GM18498 (cell line): ENCODE results near the gene MLH1.
"Not testable (repeated sequence)": the region's sequence is repeated elsewhere in the genome, so short reads cannot be mapped to it uniquely, and the experiment has no call there.

Experiments
- ATAC-seq: cut with Tn5 transposase; IDR thresholded peaks from one replicate; pipeline ENCODE4 v1.9.1; 2021; ENCODE audit warnings: mild to moderate bottlenecking, moderate library complexity; ENCODE audit not compliant: unreplicated experiment

MLH1 gene

DNA sequence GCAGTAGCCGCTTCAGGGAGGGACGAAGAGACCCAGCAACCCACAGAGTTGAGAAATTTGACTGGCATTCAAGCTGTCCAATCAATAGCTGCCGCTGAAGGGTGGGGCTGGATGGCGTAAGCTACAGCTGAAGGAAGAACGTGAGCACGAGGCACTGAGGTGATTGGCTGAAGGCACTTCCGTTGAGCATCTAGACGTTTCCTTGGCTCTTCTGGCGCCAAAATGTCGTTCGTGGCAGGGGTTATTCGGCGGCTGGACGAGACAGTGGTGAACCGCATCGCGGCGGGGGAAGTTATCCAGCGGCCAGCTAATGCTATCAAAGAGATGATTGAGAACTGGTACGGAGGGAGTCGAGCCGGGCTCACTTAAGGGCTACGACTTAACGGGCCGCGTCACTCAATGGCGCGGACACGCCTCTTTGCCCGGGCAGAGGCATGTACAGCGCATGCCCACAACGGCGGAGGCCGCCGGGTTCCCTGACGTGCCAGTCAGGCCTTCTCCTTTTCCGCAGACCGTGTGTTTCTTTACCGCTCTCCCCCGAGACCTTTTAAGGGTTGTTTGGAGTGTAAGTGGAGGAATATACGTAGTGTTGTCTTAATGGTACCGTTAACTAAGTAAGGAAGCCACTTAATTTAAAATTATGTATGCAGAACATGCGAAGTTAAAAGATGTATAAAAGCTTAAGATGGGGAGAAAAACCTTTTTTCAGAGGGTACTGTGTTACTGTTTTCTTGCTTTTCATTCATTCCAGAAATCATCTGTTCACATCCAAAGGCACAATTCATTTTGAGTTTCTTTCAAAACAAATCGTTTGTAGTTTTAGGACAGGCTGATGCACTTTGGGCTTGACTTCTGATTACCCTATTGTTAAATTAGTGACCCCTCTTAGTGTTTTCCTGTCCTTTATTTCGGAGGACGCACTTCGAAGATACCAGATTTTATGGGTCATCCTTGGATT, at the start of gene MLH1:
MLH1 (plus strand) TSS at position 193 of the 958 bp plus-strand sequence; CDS start at position 223, 30 bp downstream.
- ATAC-seq: peak; percentile 92

DNA sequence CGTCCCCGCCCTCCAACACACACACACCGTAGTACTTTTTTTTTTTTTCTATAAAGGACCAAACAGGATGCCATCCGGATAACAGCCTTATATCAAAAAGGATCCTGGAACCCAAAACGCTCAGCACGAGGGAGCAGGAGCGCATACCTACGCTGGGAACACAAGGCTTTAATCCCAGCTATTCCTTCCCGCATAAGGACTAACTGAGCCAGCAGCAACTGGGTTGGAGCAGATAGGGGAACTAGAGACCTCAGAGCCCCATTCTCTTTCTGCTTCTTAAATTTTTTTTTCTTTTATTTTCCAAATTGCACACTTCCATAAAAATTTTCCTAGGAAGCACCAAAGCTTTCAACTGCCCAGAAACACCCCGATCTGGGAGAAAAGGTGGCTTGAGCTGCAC, 49.7 kb upstream of the MLH1 start:
- no peak for ATAC-seq

DNA sequence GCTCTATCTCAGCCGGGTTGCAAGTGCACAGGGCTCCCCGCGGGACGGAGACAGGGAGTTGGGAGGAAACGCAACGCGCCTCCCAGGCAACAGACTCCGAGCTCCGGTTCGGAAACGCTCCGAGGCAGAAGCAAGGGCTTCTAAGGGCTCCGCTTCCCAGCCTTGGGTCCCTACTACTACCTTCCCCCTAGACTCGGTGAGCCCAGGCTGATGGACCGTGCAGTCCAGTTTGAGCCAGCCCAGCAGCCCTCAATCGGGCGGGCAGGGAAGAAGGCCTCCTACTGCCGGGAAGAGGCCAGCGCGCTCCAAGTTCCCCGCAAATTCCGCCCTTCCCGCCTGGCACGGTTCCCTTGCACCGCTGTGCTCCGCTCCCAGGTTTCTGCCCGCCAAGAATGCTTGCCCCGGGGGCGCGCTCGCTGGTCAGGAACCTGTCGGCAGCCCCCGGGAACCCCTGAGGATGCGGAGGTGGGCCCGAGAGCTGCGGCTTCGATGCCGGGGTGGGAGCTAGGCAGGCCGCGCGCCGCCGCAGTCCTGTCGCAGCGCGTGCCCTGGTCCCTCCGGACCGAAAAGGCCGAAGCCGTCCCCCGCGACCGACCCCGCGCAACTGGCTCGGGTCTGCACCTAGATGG, 49.2 kb upstream of the MLH1 start:
- peak; percentile 63 for ATAC-seq

DNA sequence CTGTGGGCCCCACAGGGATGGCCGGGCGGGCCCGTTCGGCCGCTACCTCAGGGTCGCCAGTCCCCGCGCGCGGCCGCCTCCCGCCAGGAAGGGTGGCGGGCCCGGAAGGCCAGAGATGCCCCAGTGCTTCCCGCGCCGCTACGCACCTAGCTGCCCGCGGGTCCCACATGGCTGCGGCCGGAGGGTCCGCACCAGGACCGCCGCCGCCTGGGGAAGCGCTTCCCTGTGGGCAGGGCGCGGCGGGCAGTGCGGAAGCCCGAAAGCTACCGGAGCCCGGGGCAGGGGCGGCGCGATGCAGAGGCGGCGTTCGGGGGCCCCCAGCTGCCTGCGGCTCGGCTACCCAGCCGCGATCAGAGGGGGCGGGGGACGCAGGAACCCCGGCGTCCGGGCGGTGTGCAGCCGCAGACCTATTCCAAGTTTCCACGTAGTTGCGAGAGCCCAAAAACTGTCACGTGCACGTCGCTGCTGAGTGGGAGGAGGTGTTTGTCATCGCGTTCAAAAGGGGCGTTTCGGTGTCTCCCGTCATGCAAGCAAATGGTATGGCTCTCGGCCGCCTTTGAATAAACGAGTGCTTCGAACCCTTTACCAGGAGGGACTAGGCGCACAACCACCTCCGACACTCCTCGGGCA, 48.6 kb upstream of the MLH1 start, which contains the start of gene TRANK1:
TRANK1 (minus strand) TSS at position 414 of the 630 bp plus-strand sequence; CDS start at position 169, 245 bp downstream.
- peak; percentile 74 for ATAC-seq

DNA sequence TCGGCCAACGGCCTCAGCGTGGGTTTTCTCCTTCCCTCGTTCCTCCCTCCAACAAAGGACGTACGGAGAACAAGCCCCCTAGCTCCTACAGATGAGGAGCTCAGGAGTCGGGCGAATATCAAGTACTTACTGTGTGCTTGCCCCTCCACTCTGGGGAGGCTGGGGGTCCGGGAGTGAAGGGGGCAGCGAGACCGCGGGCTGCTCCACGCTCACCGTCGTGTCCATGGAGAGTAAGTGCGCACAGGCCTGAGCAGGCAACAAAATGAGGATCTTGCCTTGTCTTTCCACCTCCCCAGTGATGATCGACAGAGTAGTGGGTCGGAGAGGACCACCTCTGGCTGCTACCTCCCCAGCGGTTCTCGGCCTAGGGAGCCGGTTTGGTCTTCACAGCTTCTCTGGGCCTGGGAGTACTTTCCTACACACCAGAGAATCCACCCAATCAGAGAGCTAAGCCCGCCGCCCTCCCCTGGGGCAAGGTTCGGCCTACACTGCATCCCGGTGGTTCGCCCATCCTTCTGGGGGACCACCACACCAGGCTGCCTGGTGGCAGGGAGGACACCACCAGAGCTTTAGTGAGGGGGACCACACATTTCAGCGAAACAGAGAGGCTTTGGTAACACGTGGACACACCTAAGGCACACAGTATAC, 47.9 kb upstream of the MLH1 start:
- ATAC-seq: no peak

DNA sequence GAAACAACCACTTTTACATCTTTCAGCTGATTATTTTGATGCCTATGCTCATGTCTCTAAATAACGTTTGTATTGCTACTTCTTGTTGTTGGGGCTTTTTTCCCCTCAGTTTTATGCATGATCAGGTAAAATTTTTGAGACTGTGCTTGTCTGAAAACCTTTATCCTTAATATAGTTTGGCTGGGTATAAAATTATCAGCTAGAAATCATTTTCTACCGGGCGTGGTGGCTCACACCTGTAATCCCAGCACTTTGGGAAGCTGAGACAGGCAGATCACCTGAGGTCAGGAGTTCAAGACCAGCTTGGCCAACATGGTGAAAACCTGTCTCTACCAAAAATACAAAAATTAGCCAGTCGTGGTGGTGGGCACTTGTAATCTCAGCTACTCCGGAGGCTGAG, 45.5 kb upstream of the MLH1 start:
- not testable (repeated sequence) for ATAC-seq

DNA sequence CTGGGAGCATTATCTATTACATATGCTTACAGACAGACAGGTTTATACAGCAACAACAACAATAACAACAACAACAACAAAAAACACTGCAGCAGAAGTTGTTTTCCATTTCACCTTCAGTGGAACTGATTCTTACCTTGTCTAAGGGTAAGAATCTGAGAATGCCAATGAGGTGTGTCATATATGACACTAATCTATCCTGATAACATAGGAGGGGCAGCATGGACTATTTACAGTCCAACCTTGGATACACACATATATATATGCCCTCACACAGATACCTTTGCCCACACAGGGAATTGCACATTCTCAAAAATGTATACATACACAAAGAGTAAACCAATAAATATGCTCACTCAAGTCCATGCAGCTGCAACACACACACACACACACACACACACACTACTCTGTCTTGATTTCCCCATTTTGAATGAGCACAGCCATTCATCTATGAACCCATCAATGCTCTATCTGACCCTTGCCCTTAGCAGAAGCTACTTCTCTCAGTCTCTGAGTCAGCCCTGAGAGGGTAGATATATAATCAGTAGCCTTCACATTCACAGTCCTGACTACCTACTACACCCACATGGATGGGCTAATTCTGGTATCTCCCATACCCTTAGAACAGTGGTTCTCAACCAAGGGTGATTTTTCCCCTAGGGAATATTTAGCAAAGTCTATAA, 38.7 kb upstream of the MLH1 start:
- ATAC-seq: no peak

DNA sequence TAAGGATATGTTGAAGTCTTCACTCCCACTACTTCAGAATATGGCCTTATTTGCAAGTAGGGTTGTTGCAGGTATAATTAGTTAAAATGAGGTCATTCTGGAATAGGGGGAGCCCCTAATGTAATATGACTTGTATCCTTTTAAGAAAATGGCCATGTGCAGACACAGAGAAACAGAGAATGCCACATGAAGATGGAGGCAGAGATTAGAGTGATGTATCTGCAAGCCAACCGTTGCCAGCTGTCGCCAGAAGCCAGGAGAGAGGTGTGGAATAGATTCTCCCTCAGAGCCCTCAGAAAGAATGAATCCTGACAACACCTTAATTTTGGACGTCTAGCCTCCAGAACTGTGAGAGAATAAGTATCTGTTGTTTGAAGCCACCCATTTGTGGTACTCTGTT, 37.2 kb upstream of the MLH1 start:
- no peak for ATAC-seq

DNA sequence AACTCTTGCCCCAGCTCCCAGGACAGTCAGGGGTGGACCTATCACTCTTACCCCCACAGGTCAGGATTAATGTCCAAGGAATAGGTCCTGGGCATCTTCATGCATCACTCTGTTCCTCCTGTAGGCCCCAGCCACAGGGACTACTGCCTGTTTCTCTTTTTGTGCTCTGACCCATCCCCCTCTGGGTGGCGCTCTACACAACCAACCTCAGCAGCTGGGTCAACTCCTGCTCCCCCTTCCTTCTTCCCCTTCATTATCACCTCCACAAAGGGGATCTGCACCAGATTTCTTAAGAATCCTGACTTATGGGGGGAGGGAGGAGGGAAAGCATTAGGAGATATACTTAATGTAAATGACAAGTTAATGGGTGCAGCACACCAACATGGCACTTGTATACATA, 36.3 kb upstream of the MLH1 start:
- no peak for ATAC-seq

DNA sequence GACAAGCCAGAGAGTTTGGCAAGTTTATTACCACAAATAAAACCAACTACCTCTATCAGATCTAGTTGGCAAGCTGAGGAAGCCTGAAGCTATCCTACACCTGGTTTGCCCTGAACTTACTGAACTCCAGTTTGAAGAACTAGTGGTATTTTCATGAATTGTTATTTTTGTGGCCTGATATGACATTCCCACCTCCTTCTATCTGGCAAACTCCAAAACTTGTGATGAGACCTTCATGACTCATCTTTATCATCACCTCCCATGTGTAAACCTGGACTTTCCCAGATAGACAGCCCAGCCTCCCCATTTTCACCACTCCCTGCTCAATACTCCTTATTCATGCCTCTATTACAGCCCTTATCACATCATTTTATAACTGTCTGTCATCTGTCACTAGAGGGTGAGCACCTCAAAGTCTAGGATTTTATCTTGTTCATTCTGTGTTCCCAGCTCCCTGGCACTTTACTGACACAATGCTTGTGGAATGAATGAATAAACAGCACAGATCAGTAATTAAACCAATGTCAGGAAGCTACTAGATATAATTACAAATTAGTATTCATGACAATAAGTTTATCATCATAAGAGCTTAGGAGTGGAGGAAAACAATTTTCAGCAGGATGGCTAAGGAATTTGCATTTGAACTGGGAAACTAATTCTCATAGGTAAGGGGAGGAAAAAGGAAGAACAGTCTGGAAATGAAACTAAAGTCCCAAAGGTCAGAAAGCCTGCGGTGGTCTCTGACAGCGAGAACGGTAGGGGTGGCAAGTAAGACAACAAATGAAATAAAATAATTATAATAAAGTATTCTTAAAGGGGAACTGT, 35.2 kb upstream of the MLH1 start:
- ATAC-seq: peak; percentile 10

DNA sequence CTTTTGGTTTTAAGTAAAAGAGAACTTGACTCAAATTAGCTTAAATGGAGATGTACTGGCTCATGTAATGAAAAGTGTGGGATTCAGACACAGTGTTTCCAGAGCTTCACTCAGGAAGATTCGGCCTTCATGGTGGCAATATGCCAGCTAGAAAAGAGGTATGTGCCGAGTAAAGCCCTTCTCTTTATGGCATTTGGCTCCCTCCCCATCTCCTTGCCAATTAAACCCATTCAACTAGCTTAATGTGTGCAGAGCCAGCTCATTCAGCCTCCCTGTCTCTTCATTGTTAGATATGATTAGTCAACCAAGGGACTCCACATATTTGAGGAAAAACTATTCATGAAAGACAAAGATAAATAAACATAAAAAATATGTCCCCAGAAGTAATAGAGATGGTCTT, 33.5 kb upstream of the MLH1 start:
- no peak for ATAC-seq

DNA sequence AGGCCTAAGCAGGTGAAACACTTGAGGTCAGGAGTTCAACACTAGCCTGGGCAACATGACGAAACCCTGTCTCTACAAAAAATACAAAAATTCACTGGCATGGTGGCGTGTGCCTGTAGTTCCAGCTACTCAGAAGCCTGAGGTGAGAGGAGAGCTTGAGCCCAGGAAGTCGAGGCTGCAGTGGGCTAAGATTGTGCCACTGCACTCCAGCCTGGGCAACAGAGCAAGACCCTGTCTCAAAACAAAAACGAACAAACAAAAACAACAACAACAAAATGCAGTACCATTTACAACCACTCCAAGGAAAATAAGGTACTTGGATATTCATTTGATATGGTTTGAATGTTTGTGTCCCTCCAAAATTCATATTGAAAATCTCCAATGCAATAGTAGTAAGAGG, 32.8 kb upstream of the MLH1 start:
- no peak for ATAC-seq

DNA sequence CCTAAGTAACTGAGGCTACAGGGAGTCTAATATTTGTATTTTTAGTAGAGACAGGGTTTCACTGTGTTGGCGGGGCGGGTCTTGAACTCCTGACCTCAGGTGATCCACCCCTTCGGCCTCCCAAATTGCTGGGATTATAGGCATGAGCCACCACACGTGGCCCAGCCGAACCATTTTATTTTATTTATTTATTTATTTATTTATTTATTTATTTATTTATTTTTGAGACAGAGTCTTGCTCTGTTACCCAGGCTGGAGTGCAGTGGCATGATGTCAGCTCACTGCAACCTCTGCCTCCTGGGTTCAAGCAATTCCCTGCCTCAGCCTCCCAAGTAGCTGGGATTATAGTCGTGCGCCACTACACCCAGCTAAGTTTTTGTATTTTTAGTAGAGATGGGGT, 30.3 kb upstream of the MLH1 start:
- ATAC-seq: not testable (repeated sequence)

DNA sequence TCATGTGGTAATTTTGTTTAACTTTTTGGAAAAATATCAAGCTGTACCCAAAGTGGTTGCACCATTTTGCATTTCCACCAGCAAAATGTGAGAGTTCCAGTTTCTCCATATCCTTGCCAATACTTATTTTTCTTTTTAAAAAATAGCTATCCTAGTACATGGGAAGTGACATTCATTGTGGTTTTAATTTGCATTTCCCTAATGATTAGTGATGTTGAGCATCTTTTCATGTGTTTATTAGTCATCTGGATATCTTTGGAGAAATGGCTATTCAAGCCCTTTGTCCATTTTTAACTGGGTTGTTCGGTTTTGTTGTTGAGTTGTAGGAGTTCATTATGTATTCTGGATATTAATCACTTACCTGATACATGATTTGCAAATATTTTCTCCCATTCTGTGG, 29.0 kb upstream of the MLH1 start:
- no peak for ATAC-seq

DNA sequence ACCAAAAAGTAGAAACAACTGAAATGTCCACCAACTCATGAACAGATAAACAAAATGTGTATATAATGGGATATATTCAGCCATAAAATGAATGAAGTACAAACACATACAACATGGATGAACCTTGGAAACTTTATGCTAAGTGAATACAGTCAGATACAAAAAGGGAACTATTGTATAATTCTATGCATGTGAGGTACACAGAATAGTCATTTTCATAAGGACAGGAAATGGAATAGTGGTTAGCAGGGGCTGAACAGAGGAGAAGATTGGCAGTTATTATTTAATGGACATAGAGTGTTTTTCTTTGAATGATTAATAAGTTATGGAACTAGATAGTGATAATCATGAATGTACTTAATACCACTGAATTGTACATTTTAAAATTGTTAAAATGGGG, 28.5 kb upstream of the MLH1 start:
- peak; percentile 56 for ATAC-seq

DNA sequence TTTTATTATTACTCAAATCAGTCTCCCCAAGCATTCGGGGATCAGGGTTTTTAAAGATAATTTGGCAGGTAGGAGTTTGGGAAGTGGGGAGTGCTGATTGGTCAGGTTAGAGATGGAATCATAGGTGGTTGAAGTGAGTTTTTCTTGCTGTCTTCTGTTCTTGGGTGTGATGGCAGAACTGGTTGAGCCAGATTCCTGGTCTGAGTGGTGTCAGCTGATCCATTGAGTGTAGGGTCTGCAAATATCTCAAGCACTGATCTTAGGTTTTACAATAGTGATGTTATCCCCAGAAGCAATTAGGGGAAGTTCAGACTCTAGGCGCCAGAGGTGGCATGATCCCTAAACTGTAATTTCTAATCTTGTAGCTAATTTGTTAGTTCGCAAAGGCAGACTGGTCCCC, 27.9 kb upstream of the MLH1 start:
- ATAC-seq: no peak

DNA sequence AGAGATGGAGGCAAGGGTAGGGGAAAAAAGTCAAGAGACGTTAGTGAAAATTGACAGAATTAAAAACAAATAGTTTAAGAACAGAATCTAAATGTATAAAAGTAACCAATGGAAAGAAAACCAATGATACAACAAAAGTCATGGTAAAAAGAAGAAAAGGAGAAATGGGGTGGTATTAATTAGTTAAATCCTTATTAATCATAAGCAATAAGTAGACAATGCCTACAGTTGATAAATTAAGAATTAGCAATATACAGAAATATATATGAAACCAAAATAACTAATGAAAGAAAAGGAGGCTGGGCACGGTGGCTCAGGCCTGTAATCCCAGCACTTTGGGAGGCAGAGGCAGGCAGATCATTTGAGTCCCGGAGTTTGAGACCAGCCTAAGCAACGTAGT, 24.2 kb upstream of the MLH1 start:
- no peak for ATAC-seq

DNA sequence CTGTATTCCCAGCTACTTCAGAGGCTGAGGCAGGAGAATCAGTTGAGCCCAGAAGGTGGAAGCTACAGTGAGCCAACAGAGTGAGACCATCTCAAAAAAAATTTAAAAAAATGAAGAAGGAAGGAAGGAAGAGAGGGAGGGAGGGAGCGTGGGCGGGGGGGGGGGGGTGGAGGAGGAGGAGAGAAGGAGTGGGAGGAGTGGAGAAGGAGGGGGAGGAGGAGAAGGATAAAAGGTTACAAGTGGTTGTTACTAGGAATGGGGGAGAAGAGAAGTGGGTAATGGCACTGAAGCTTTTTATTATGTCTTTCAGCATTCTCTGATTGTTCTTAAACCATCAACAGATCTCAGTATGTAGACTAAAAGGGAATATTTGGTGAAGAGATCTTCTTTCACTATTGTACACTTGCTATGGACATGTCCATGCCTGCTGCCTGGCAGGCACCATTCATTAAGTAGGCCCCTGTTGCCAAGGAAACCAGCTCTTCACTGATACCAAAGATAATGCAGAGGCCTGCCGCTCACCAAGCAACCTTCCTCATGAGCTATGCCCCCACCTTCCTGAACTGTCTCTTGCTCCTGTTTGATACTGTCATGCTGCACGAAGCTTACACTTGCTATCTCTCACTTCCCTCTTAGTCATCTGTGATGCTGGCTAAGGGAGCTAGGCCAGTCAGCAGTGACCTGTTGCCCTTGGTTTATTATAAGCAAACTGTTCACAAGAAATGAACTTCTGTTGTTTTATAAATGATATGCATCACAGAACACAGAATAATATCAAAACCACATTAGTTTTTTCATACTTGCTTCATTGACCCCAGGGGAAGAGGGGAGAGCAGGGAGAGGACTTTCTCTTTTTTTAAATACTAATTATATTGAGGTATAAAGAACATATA, 23.5 kb upstream of the MLH1 start:
- peak; percentile 100 for ATAC-seq

DNA sequence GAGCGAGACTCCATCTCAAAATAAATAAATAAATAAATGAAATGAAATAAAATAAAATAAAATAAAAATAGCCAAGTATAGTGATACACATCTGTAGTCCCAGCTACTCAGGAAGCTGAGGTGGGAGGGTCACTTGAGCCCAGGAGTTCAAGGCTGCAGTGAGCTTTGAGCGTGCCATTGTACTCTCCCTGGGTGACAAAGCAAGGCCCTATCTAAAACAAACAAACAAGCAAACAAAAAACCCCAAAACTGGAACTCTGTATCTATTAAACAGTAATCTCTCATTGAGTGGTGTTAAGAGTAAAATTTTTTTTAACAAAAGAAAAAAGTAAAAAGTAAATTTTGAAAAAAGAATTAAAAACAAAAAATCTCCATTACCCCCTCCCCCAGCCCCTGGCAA, 21.2 kb upstream of the MLH1 start:
- no peak for ATAC-seq
